IMR-90 (cell line): Measurements from ENCODE around the gene RNF43. TPM values are rescaled to one million over a fixed set of nuclear protein-coding genes. Genes with fewer than 3 reads are reported as not detected.

Source experiments
- ATAC-seq: fragments of 200-7000 bp; cut with Tn5 transposase; 2 replicates; pipeline ENCODE4 v1.9.1; 2020; ENCODE audit warnings: low read depth, mild to moderate bottlenecking, moderate library complexity
- BruUV-seq: library from RNA; stranded (reverse); fragments of 400-500 nt; replicated peaks from 2 replicates; lab custom pipeline; 2021; lab: Mats Ljungman, UMichigan
- CTCF ChIA-PET: fragments of 300-600 bp; formaldehyde crosslinking; extraction: SDS; loops from one replicate; lab custom pipeline; 2021; ENCODE audit warnings: antibody characterized with exemption; lab: Yijun Ruan, JAX
- POLR2A ChIA-PET: fragments of 300-600 bp; sonication (Branson Sonifier 250); formaldehyde crosslinking; loops from one replicate; lab custom pipeline; 2022; ENCODE audit warnings: antibody characterized with exemption; ENCODE audit not compliant: unreplicated experiment; lab: Charles Lee
- DNase-seq: peaks from one replicate; pipeline ENCODE4 v3.0.0; 2013
- H2AFZ ChIP-seq: replicated peaks from 2 replicates; pipeline ENCODE3; 2013; ENCODE audit warnings: low read length, mild to moderate bottlenecking; ENCODE audit not compliant: poor library complexity
- H2AK5ac ChIP-seq: 2 replicates; pipeline ENCODE4 v1.6.1; 2013; ENCODE audit warnings: low read depth, low read length, inconsistent platforms
- H2AK9ac ChIP-seq: replicated peaks from 2 replicates; pipeline ENCODE3; 2013; ENCODE audit warnings: mild to moderate bottlenecking, low read depth, low read length, moderate library complexity; ENCODE audit not compliant: poor library complexity
- H2BK120ac ChIP-seq: 2 replicates; pipeline ENCODE4 v1.6.1; 2013; ENCODE audit warnings: low read depth, low read length, inconsistent platforms
- H2BK15ac ChIP-seq: 3 replicates; pipeline ENCODE4 v1.6.1; 2013; ENCODE audit warnings: low read depth, low read length, inconsistent platforms
- H2BK20ac ChIP-seq: 2 replicates; pipeline ENCODE4 v1.6.1; 2013; ENCODE audit warnings: low read depth, mild to moderate bottlenecking, inconsistent platforms, low read length, moderate library complexity
- H2BK5ac ChIP-seq: 2 replicates; pipeline ENCODE4 v1.6.1; 2013; ENCODE audit warnings: mild to moderate bottlenecking, low read depth, low read length, inconsistent platforms; ENCODE audit not compliant: poor library complexity, severe bottlenecking
- H3K14ac ChIP-seq: replicated peaks from 2 replicates; pipeline ENCODE4 v1.6.1; 2013; ENCODE audit warnings: low read depth, low read length, inconsistent platforms
- H3K18ac ChIP-seq: 2 replicates; pipeline ENCODE4 v1.6.1; 2013; ENCODE audit warnings: low read depth, low read length, control low read depth
- H3K23ac ChIP-seq: 2 replicates; pipeline ENCODE4 v1.6.1; 2013; ENCODE audit warnings: low read depth, low read length, inconsistent platforms
- H3K27ac ChIP-seq: 2 replicates; pipeline ENCODE4 v1.5.1; 2013; ENCODE audit warnings: mild to moderate bottlenecking, control low read depth, low read length; ENCODE audit not compliant: insufficient read depth
- H3K27me3 ChIP-seq: 2 replicates; pipeline ENCODE4 v1.6.1; 2013; ENCODE audit warnings: low read length; ENCODE audit not compliant: control insufficient read depth, insufficient read depth
- H3K36me3 ChIP-seq: 2 replicates; pipeline ENCODE4 v1.6.1; 2013; ENCODE audit warnings: low read length, mixed read lengths; ENCODE audit not compliant: control insufficient read depth, insufficient read depth
- H3K4ac ChIP-seq: 2 replicates; pipeline ENCODE4 v1.6.1; 2013; ENCODE audit warnings: low read depth, low read length, inconsistent platforms
- H3K4me1 ChIP-seq: 2 replicates; pipeline ENCODE4 v1.6.1; 2013; ENCODE audit warnings: low read length, mixed read lengths; ENCODE audit not compliant: control insufficient read depth, insufficient read depth
- H3K4me2 ChIP-seq: 2 replicates; pipeline ENCODE4 v1.6.1; 2013; ENCODE audit warnings: low read depth, mild to moderate bottlenecking, control low read depth, low read length, moderate library complexity
- H3K4me3 ChIP-seq: 2 replicates; pipeline ENCODE4 v1.5.1; 2013; ENCODE audit warnings: low read depth, mild to moderate bottlenecking, control low read depth, low read length, moderate library complexity; ENCODE audit not compliant: insufficient read depth
- H3K56ac ChIP-seq: 2 replicates; pipeline ENCODE4 v1.6.1; 2013; ENCODE audit warnings: low read length, inconsistent platforms; ENCODE audit not compliant: insufficient read depth; ENCODE audit errors: extremely low read depth
- H3K79me1 ChIP-seq, 2 experiments: 2 replicates each; pipeline ENCODE4 v1.6.1; 2013; ENCODE audit warnings: low read length in 2 of 2, inconsistent platforms in 1 of 2, low read depth in 1 of 2
- H3K9ac ChIP-seq: 2 replicates; pipeline ENCODE4 v1.6.1; 2013; ENCODE audit warnings: low read depth, low read length, control low read depth
- H3K9me1 ChIP-seq: 2 replicates; pipeline ENCODE4 v1.6.1; 2013; ENCODE audit warnings: low read length, inconsistent platforms; ENCODE audit not compliant: insufficient read depth
- H3K9me3 ChIP-seq: 2 replicates; pipeline ENCODE4 v1.6.1; 2013; ENCODE audit warnings: low read length; ENCODE audit not compliant: control insufficient read depth, insufficient read depth
- H4K20me1 ChIP-seq: 2 replicates; pipeline ENCODE4 v1.6.1; 2013; ENCODE audit warnings: low read length, inconsistent platforms; ENCODE audit not compliant: insufficient read depth
- H4K5ac ChIP-seq: 2 replicates; pipeline ENCODE4 v1.6.1; 2013; ENCODE audit warnings: mild to moderate bottlenecking, low read depth, low read length, control low read depth
- H4K8ac ChIP-seq, 2 experiments: 2 replicates each; pipeline ENCODE4 v1.6.1; 2013; ENCODE audit warnings: low read depth in 2 of 2, low read length in 2 of 2, control low read depth in 1 of 2, inconsistent platforms in 1 of 2
- H4K91ac ChIP-seq: 2 replicates; pipeline ENCODE4 v1.6.1; 2013; ENCODE audit warnings: low read depth, low read length, inconsistent platforms; ENCODE audit not compliant: insufficient read depth
- BHLHE40 ChIP-seq: fragments of 150-350 bp; IDR thresholded peaks from 2 replicates; pipeline ENCODE4 v1.6.1; 2016; ENCODE audit warnings: mild to moderate bottlenecking, low read depth, low read length
- CEBPB ChIP-seq: IDR thresholded peaks from 2 replicates; pipeline ENCODE4 v1.6.1; 2012; ENCODE audit warnings: low read depth, low read length, improper control_type of control experiment
- CHD1 ChIP-seq: IDR thresholded peaks from 2 replicates; pipeline ENCODE4 v1.6.1; 2012; ENCODE audit warnings: low read depth, low read length, improper control_type of control experiment
- MAFK ChIP-seq: IDR thresholded peaks from 2 replicates; pipeline ENCODE4 v1.6.1; 2012; ENCODE audit warnings: low read depth, low read length, improper control_type of control experiment
- MAZ ChIP-seq: IDR thresholded peaks from 2 replicates; pipeline ENCODE4 v1.6.1; 2012; ENCODE audit warnings: low read depth, mild to moderate bottlenecking, low read length, improper control_type of control experiment, moderate library complexity, borderline replicate concordance
- MXI1 ChIP-seq: IDR thresholded peaks from 2 replicates; pipeline ENCODE4 v1.6.1; 2012; ENCODE audit warnings: low read depth, mild to moderate bottlenecking, low read length, moderate library complexity, borderline replicate concordance
- RAD21 ChIP-seq: IDR thresholded peaks from 2 replicates; pipeline ENCODE4 v1.6.1; 2012; ENCODE audit warnings: low read length, improper control_type of control experiment
- RCOR1 ChIP-seq: IDR thresholded peaks from 2 replicates; pipeline ENCODE4 v1.6.1; 2012; ENCODE audit warnings: mild to moderate bottlenecking, low read length, improper control_type of control experiment; ENCODE audit not compliant: insufficient replicate concordance
- RFX5 ChIP-seq: IDR thresholded peaks from 2 replicates; pipeline ENCODE4 v1.8.0; 2012; ENCODE audit warnings: low read depth, mild to moderate bottlenecking, low read length, moderate library complexity
- SMC3 ChIP-seq: fragments of 150-350 bp; IDR thresholded peaks from 2 replicates; pipeline ENCODE4 v1.6.1; 2016; ENCODE audit warnings: low read depth, mild to moderate bottlenecking, antibody characterized with exemption, low read length, moderate library complexity
- dilution Hi-C: fragments of 300-500 bp; cut with HindIII; formaldehyde crosslinking; loops from one replicate; pipeline ENCODE4 v1.14.3; 2018; ENCODE audit warnings: low sequenced_read_pairs; ENCODE audit not compliant: unreplicated experiment
- in situ Hi-C: fragments of 300-500 bp; cut with MboI; formaldehyde crosslinking; loops from 3 replicates; pipeline ENCODE4 v1.14.3; 2019; ENCODE audit warnings: low sequenced_read_pairs, inconsistent platforms, mixed read lengths
- intact Hi-C: fragments of 100-400 bp; cut with micrococcal nuclease; formaldehyde crosslinking; loops from 2 replicates; pipeline ENCODE4 v1.10.0; 2022
- polyA plus RNA-seq, 3 experiments: library from polyadenylated mRNA; depleted of rRNA; stranded (reverse); fragments of >200 nt; gene quantifications; 2 replicates each; pipeline ENCODE4 v1.2.3, GENCODE V29; 2012; ENCODE audit warnings: low replicate concordance in 1 of 3
- total RNA-seq: library from RNA; depleted of rRNA; stranded (reverse); fragments of >200 nt; gene quantifications from 2 replicates; pipeline ENCODE4 v1.2.3, GENCODE V29; 2012
- TF ChIP-seq, protein P1 (sequence below): fragments of 150-350 bp; IDR thresholded peaks from 2 replicates; pipeline ENCODE4 v1.6.1; 2017; ENCODE audit warnings: mild to moderate bottlenecking, antibody characterized with exemption, low read length, low read depth
- TF ChIP-seq, protein P2 (sequence below): fragments of 150-350 bp; IDR thresholded peaks from 2 replicates; pipeline ENCODE4 v1.6.1; 2016; ENCODE audit warnings: low read depth, mild to moderate bottlenecking, low read length, moderate library complexity, borderline replicate concordance
- TF ChIP-seq, protein P3 (sequence below): conservative IDR thresholded peaks from 2 replicates; pipeline ENCODE4 v1.5.1; 2012; ENCODE audit warnings: mild to moderate bottlenecking, low read depth, low read length, improper control_type of control experiment

The RNF43 gene
- total and polyA plus RNA-seq, 2 of the 4 experiments (the other 2 are of a cell fraction): under 0.01 TPM; not detected in 1

DNA sequence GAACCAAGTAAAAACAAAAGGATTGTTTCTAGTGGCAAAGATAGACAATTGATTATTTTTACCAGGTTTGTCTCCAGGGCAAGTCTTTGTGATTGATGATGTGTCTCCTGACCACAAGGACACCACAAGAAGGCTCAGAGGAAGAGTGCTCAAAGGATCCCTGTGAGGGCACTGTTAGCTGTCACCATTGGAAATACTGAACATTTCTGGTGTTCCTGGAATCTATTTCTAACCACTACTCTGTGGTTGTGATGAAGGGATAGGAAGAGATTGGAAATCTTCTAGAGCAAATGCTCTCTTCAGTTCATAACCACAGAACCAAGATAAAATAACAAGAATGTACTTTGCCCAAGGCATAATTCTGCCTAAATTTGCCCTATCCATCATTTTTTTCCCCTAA is 15.3 kb downstream of the RNF43 start:
- no peaks in the 10 kb centered on the region for H3K36me3 ChIP-seq
- H3K4me1 ChIP-seq: no peaks in the 10 kb centered on the region
- no TSS peak for BruUV-seq
- H2BK120ac ChIP-seq: no peak overlapping the region
- ChIA-PET POLR2A (no interaction called here), CTCF (no interaction called here)
- no peak overlapping the region for H4K8ac ChIP-seq
- no peak overlapping the region for H2BK20ac ChIP-seq
- no peak overlapping the region for H3K56ac ChIP-seq
- dilution Hi-C loops (no loop called here), intact Hi-C loops (no loop called here), in situ Hi-C loops (no loop called here)
- no peak overlapping the region for H3K4me3 ChIP-seq
- H3K18ac ChIP-seq: no peak overlapping the region
- no peak overlapping the region for H3K4ac ChIP-seq
- H2BK5ac ChIP-seq: no peak overlapping the region
- ATAC-seq: no peak
- H2AK5ac ChIP-seq: no peak overlapping the region
- no peak overlapping the region for H2AK9ac ChIP-seq
- H3K14ac ChIP-seq: no peak overlapping the region
- H3K27me3 ChIP-seq: peaks cover 1% of the 10 kb centered on the region; the same call in 1 of the 2 replicates
- H3K79me1 ChIP-seq: no peaks in the 10 kb centered on the region
- no peak overlapping the region for H4K91ac ChIP-seq
- no peaks in the 10 kb centered on the region for H3K9me1 ChIP-seq
- no peak overlapping the region for H3K27ac ChIP-seq
- no peak overlapping the region for H3K23ac ChIP-seq
- no peaks in the 10 kb centered on the region for H4K20me1 ChIP-seq
- no peak overlapping the region for H3K4me2 ChIP-seq
- no peak for DNase-seq
- no peak for TF ChIP-seq CEBPB
- TF ChIP-seq, protein P1, sequence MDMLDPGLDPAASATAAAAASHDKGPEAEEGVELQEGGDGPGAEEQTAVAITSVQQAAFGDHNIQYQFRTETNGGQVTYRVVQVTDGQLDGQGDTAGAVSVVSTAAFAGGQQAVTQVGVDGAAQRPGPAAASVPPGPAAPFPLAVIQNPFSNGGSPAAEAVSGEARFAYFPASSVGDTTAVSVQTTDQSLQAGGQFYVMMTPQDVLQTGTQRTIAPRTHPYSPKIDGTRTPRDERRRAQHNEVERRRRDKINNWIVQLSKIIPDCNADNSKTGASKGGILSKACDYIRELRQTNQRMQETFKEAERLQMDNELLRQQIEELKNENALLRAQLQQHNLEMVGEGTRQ: no peak
- no peak for TF ChIP-seq SMC3
- no peak for TF ChIP-seq MXI1
- TF ChIP-seq RCOR1: no peak
- TF ChIP-seq, protein P2, sequence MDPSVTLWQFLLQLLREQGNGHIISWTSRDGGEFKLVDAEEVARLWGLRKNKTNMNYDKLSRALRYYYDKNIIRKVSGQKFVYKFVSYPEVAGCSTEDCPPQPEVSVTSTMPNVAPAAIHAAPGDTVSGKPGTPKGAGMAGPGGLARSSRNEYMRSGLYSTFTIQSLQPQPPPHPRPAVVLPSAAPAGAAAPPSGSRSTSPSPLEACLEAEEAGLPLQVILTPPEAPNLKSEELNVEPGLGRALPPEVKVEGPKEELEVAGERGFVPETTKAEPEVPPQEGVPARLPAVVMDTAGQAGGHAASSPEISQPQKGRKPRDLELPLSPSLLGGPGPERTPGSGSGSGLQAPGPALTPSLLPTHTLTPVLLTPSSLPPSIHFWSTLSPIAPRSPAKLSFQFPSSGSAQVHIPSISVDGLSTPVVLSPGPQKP: no peak
- TF ChIP-seq, protein P3, sequence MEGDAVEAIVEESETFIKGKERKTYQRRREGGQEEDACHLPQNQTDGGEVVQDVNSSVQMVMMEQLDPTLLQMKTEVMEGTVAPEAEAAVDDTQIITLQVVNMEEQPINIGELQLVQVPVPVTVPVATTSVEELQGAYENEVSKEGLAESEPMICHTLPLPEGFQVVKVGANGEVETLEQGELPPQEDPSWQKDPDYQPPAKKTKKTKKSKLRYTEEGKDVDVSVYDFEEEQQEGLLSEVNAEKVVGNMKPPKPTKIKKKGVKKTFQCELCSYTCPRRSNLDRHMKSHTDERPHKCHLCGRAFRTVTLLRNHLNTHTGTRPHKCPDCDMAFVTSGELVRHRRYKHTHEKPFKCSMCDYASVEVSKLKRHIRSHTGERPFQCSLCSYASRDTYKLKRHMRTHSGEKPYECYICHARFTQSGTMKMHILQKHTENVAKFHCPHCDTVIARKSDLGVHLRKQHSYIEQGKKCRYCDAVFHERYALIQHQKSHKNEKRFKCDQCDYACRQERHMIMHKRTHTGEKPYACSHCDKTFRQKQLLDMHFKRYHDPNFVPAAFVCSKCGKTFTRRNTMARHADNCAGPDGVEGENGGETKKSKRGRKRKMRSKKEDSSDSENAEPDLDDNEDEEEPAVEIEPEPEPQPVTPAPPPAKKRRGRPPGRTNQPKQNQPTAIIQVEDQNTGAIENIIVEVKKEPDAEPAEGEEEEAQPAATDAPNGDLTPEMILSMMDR: no peak
- no peak for TF ChIP-seq CHD1
- TF ChIP-seq RFX5: no peak
- TF ChIP-seq MAFK: no peak
- TF ChIP-seq RAD21: no peak
- TF ChIP-seq BHLHE40: no peak
- TF ChIP-seq MAZ: no peak
- H3K9me3 ChIP-seq: no peaks in the 10 kb centered on the region
- no peak overlapping the region for H3K9ac ChIP-seq
- no peak overlapping the region for H2AFZ ChIP-seq
- no peak overlapping the region for H4K5ac ChIP-seq
- H2BK15ac ChIP-seq: no peak overlapping the region
